Nasal cavity respiratory epithelium epithelial cell of viscerocranial mucosa (primary cell): ENCODE data around the gene SURF4. TPM values are rescaled to one million over a fixed set of nuclear protein-coding genes. Genes with fewer than 3 reads are reported as not detected.

Experiments used
- total RNA-seq: library from RNA; depleted of rRNA; stranded (reverse); fragments of >200 nt; gene quantifications from 2 replicates; pipeline ENCODE4 v1.2.3, GENCODE V29; 2014

Gene SURF4
- 239 and 361 TPM in 2 replicates for total RNA-seq

GRCh38 chr9:133375724-133376654 is at the start of gene SURF4, which contains the start of gene STKLD1:
TSS of gene SURF4 (minus strand) at chr9:133376060. CDS start at chr9:133375969, 91 bp downstream.
TSS of gene STKLD1 (plus strand) at chr9:133376366. CDS start at chr9:133376474, 108 bp downstream.

GRCh38 chr9:133421615-133422542 is 46.0 kb upstream of the SURF4 start, which contains the start of gene ADAMTS13:
TSS of gene ADAMTS13 (plus strand) at chr9:133422367. CDS start at chr9:133422444, 77 bp downstream.

GRCh38 chr9:133417541-133418461 is 41.9 kb upstream of the SURF4 start, which contains the start of gene REXO4:
TSS of gene REXO4 (minus strand) at chr9:133418010. CDS start at chr9:133417844, 166 bp downstream.

GRCh38 chr9:133356391-133357091 is 19.3 kb downstream of the SURF4 start, which contains the start of the genes SURF1 and SURF2:
TSS of gene SURF1 (minus strand) at chr9:133356487. CDS start at chr9:133356453, 34 bp downstream.
TSS of gene SURF2 (plus strand) at chr9:133356550. CDS start at chr9:133356593, 43 bp downstream.

GRCh38 chr9:133347985-133348717 is 27.7 kb downstream of the SURF4 start, which contains the start of the genes MED22 and RPL7A:
TSS of gene MED22 (minus strand) at chr9:133348131. CDS start at chr9:133346662, 1,469 bp downstream.
TSS of gene RPL7A (plus strand) at chr9:133348218. CDS start at chr9:133348244, 26 bp downstream.

GRCh38 chr9:133335924-133336811 is 39.7 kb downstream of the SURF4 start, which contains the start of gene SURF6:
TSS of gene SURF6 (minus strand) at chr9:133336188. CDS start at chr9:133336132, 56 bp downstream.

Other genes starting within 250 kb of the SURF4 start
- gene GBGT1, start 212.1 kb downstream of the SURF4 start, total RNA-seq = 0.34 and 2.1 TPM in 2 replicates
- not detected in 2 replicates for gene OBP2B, start 166.8 kb downstream of the SURF4 start, total RNA-seq
- gene ABO, start 100.9 kb downstream of the SURF4 start, total RNA-seq = 0.14 TPM in 1 of 2 replicates, not detected in the other
- gene SURF6, start 39.9 kb downstream of the SURF4 start, total RNA-seq = 9.2 and 23.6 TPM in 2 replicates
- gene MED22, start 27.9 kb downstream of the SURF4 start, total RNA-seq = 17.1 and 22.8 TPM in 2 replicates
- 1,202 and 2,134 TPM in 2 replicates for gene RPL7A, start 27.8 kb downstream of the SURF4 start, total RNA-seq
- gene SURF1, start 19.6 kb downstream of the SURF4 start, total RNA-seq = 16.4 and 44.1 TPM in 2 replicates
- gene SURF2, start 19.5 kb downstream of the SURF4 start, total RNA-seq = 36.0 and 64.9 TPM in 2 replicates
- gene STKLD1, start 306 bp upstream of the SURF4 start, total RNA-seq = under 0.01 and 0.07 TPM in 2 replicates
- gene REXO4, start 42.0 kb upstream of the SURF4 start, total RNA-seq = 29.0 and 39.8 TPM in 2 replicates
- gene ADAMTS13, start 46.3 kb upstream of the SURF4 start, total RNA-seq = 1.4 and 3.8 TPM in 2 replicates
- gene CACFD1, start 83.9 kb upstream of the SURF4 start, total RNA-seq = 4.8 and 10.8 TPM in 2 replicates
- gene SLC2A6, start 103.0 kb upstream of the SURF4 start, total RNA-seq = 3.8 and 6.2 TPM in 2 replicates
- gene MYMK, start 148.9 kb upstream of the SURF4 start, total RNA-seq = not detected in 2 replicates
- gene ADAMTSL2, start 158.6 kb upstream of the SURF4 start, total RNA-seq = under 0.01 TPM in 1 of 2 replicates, not detected in the other
- gene FAM163B, start 233.3 kb upstream of the SURF4 start, total RNA-seq = not detected in 2 replicates